H1 (cell line): ENCODE data around the gene SULT6B1. TPM values are rescaled to one million over a fixed set of nuclear protein-coding genes. Genes with fewer than 3 reads are reported as not detected.

Experiments used
- BRCA1 ChIP-seq: IDR thresholded peaks from 2 replicates; pipeline ENCODE4 v1.6.1; 2012; ENCODE audit warnings: low read depth, low read length, improper control_type of control experiment
- CHD2 ChIP-seq: IDR thresholded peaks from 2 replicates; pipeline ENCODE4 v1.6.1; 2012; ENCODE audit warnings: low read length, improper control_type of control experiment
- NRF1 ChIP-seq: IDR thresholded peaks from 2 replicates; pipeline ENCODE4 v1.6.1; 2011; ENCODE audit warnings: mild to moderate bottlenecking, low read depth, low read length, improper control_type of control experiment
- POLR2AphosphoS5 ChIP-seq: IDR thresholded peaks from 2 replicates; pipeline ENCODE4 v1.6.1; 2011; ENCODE audit warnings: low read depth, low read length
- TAF1 ChIP-seq: IDR thresholded peaks from 2 replicates; pipeline ENCODE4 v1.6.1; 2011; ENCODE audit warnings: mild to moderate bottlenecking, low read depth, low read length
- polyA plus RNA-seq, 7 experiments: library from polyadenylated mRNA; depleted of rRNA in 3 of 7; stranded (reverse) in 5 of 7; unstranded in 2 of 7; fragments of >200 nt in 5 of 7; fragments of 200-250 nt in 2 of 7; gene quantifications; 1 replicate in 5 of 7; 2 replicates in 1 of 7; 4 replicates in 1 of 7; pipeline versions ENCODE4 v1.2.1 to v1.2.3, GENCODE V29; 2011 to 2013; ENCODE audit warnings: missing spikeins in 2 of 7, mixed read lengths in 2 of 7
- total RNA-seq: library from RNA; stranded (reverse); fragmentation: NEBNext Ultra II Directional; extraction: Animal tissue kit (Norgen Biotek cat#: 25700); gene quantifications from 2 replicates; pipeline ENCODE4 v1.2.1, GENCODE V29; 2021

The SULT6B1 gene
- total and polyA plus RNA-seq, 2 of the 8 experiments (the other 6 are each of a cell fraction or from before 2014, with no cell fraction given) = not detected

DNA sequence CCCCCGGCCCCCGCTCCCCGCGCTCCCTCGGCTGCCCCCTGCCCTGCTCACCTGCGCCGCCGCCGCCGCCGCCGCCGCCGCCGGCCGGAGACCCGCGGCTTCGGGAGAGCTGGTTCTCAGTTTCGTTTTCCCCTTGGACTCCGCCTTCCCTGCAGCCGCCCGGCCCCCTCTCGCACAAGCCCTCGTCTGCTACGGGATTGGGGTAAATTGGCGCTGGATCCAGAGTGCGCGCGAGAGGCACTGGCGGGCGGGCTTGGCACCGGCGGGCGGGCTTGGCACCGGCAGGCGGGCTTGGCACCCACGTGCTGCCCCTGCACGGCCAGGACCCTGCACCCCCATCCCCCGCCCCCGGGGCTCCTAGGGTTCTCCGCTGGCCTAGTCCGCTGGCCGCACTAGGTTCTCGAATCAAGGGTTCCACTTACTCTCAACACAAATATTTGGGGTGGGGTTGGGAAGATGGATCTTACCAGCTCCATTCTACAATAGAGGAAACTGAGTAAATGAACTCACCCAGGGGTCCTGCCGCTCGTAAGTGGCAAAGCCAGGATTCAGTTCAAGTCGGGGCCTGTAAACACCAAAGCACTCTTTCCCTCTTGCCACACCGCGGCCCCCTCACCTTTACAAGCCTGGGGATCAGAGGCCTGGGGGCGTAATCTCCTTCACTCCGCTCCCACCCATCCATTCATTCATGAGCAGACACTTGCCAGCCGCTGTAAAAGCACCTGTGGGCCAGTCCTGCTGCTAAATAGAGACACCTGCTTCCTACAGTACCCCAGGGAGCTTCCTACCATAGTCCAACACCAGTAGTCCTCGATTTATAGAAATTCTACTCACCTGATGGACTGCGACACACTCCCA, 31.4 kb downstream of the SULT6B1 start, which contains the start of gene EIF2AK2 (continued):
- peak; percentile 91 for TF ChIP-seq CHD2
- TF ChIP-seq NRF1 = no peak
- 0 out of 2 replicates have a peak, but pooled peaks have one; percentile 66 for TF ChIP-seq TAF1
- peak; percentile 65; the same call in 1 of the 2 replicates for TF ChIP-seq BRCA1
- peak; percentile 35; the same call in 1 of the 2 replicates for TF ChIP-seq POLR2AphosphoS5
